GM12872 (cell line): ENCODE measurements around the gene CORO2A.
A peak's percentile ranks its signal among the peaks of the same experiment; 100 is the strongest.

Source experiments
- TF ChIP-seq, protein P1 (sequence below): IDR thresholded peaks from 3 replicates; pipeline ENCODE4 v1.5.1; 2011; ENCODE audit warnings: low read depth, mild to moderate bottlenecking, low read length, moderate library complexity; ENCODE audit not compliant: insufficient read depth

CORO2A gene

DNA sequence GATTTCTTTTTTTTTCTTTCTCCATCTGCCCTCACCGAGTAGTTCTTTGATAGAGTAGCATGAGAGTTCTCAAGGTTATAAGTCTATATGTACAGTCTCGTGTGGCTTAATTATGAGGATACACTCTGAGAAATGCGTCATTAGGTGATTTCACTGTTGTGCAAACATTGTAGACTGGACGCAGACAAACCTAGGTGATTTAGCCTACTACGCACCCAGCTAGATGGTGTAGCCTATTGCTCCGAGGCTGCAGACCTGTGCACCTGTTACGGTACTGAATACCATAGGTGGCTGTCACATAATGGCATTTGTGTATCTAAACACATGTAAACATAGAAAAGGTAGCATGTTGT lies 26.9 kb upstream of the CORO2A start:
- TF ChIP-seq, protein P1, sequence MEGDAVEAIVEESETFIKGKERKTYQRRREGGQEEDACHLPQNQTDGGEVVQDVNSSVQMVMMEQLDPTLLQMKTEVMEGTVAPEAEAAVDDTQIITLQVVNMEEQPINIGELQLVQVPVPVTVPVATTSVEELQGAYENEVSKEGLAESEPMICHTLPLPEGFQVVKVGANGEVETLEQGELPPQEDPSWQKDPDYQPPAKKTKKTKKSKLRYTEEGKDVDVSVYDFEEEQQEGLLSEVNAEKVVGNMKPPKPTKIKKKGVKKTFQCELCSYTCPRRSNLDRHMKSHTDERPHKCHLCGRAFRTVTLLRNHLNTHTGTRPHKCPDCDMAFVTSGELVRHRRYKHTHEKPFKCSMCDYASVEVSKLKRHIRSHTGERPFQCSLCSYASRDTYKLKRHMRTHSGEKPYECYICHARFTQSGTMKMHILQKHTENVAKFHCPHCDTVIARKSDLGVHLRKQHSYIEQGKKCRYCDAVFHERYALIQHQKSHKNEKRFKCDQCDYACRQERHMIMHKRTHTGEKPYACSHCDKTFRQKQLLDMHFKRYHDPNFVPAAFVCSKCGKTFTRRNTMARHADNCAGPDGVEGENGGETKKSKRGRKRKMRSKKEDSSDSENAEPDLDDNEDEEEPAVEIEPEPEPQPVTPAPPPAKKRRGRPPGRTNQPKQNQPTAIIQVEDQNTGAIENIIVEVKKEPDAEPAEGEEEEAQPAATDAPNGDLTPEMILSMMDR = no peak

DNA sequence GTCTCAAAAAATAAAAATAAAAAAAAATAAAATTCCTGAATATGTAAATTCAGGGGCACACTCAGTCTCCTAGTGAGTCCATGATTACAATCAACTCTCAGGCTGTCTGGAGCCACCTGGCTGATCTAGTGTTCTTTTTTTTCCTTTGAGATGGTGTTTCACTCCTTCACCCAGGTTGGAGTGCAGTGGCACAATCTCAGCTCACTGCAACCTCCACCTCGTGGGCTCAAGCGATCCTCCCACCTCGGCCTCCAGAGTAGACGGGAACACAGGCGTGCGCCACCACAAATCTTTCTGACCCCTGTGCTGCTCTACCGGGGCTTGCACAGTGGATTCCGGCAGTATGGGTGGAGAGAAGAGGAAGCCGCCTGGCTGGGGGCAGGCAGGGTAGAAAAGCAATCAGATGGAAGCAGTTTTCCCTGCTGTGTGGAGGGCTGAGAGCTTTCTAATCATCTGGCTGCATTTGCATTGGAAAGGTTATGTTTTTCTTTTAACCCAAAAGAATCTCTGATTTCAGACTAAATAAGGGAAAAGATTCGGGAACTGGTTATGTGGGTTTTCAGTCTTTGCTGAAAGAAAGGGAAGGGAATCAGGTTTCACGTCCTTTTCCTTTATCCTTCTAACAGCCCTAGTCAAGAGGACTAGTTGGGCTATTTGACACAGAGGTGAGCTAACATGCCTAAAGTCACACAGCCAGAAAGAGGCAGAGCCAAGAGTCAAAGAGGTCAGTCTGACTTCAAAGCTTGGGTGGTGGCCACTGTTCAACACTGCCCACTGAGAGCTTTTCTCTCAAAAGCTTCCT lies 26.3 kb upstream of the CORO2A start:
- TF ChIP-seq, protein P1 = no peak

DNA sequence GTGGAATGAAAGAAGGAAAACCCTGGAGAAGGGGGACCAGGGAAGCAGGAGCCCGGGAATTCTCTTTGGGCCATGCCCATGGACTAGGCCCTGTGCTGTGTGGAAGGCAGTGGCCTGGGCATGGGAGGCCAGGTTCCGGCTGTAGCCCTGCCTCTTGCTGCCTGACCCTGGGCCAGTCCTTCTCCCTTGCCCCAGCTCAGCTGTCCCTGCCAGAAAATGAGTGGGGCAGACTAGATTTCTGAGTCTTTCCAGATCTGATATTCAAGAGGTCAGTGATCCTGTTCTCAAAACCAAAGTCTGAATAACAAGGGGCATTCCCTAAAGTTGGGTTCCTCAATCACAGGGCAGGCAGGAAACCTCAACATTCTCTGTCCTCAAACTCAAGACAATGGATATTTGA lies 24.8 kb upstream of the CORO2A start:
- TF ChIP-seq, protein P1 = no peak

DNA sequence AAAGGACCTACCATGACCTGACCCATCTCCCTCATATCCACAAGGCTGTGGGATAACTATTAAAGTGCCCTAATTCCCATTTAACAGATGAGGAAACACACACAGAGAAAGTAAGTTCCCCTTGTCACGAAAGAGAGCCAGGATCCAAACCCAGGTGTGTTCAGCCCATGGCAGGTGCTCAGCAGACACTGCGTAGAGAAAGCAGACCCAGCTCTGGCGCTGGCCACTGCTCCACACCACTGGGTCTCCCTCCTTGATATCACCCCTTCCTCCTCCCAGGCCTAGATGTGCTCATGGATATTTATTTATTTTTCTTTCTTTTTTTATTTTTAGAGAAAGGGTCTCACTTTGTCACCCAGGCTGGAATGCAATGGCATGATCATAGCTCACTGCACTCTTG lies 24.0 kb upstream of the CORO2A start:
- TF ChIP-seq, protein P1 = no peak

DNA sequence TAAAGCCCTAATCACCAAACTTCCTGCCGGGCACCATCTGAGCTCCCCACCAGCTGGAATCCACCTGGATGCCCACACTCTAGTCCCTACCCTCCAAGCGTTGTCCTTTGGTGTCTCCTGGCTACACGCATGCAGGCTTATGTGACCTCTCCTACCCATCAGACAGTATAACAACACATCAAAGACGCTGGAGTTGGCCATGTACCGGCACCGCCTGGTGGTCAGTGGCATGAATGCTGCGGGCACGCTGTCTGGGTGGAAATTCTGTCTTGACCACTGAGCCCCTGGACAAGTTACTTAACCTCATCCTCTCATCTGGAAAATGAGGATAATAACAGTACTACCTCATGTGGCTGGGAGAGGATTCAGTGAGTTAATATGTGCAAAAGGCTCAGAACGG lies 23.4 kb upstream of the CORO2A start:
- TF ChIP-seq, protein P1 = peak; percentile 59

DNA sequence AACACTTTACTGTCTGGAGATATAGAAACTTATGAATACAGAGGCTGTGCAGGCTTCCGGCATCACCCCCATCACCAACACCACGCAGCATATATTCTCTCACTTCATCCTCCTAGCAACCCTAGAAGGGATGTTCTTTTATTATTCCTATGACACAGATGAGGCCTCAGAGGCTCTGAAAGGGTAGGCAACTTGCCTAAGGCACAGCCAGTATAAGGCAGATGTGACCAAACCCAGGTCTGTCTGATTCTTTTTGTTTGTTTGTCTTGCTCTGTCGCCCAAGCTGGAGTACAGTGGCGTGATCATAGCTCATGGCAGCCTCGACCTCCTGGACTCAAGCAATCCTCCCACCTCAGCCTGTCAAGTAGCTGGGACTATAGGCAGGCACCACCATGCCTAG lies 22.8 kb upstream of the CORO2A start:
- TF ChIP-seq, protein P1 = no peak

DNA sequence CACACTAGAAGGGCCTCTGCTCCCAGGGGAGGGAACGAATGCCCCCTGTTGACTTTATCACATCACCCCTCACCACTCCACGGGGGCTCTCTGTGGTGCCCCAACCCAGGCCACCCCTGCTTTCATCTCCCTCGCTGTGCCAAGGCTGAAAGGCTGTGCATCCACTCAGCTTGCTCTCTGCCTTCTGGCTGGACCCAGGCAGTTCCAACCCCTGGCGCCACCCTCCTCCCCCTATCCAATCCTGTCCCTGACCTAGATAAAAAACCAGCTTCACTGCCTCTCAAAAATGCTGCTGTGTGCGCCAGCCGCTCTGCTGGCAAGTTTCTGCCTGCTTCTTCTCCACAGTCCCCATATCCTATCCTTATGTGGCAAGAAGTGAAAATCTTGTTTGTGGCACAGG lies 22.4 kb upstream of the CORO2A start:
- TF ChIP-seq, protein P1 = no peak
